ENCODE data around the gene SMIM32.

The SMIM32 gene

DNA sequence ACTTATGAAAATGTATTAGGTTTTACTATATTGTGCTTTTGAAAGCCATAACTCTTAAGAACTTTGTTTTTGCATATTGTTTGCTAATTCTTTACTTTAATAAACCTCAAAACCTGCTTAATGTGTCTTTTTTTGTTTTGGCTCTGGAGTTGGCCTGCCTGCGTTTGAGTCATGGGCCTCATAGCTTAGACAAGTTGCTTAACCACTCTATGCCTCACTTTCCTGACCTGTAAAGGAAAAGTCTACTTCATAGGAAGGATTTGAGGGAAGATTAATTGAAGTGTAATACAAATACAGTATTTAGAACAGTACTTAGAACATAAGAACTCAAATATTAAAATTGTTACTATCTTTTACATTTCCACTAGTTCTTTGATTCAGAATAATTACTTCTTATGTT, 10.3 kb downstream of the SMIM32 start:
- TF ChIP-seq, protein P1, sequence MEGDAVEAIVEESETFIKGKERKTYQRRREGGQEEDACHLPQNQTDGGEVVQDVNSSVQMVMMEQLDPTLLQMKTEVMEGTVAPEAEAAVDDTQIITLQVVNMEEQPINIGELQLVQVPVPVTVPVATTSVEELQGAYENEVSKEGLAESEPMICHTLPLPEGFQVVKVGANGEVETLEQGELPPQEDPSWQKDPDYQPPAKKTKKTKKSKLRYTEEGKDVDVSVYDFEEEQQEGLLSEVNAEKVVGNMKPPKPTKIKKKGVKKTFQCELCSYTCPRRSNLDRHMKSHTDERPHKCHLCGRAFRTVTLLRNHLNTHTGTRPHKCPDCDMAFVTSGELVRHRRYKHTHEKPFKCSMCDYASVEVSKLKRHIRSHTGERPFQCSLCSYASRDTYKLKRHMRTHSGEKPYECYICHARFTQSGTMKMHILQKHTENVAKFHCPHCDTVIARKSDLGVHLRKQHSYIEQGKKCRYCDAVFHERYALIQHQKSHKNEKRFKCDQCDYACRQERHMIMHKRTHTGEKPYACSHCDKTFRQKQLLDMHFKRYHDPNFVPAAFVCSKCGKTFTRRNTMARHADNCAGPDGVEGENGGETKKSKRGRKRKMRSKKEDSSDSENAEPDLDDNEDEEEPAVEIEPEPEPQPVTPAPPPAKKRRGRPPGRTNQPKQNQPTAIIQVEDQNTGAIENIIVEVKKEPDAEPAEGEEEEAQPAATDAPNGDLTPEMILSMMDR (IDR thresholded peaks at IDR 0.05; ENCODE audit: insufficient read depth, low read length): no peak
- no peak for TF ChIP-seq POLR2AphosphoS5 (IDR thresholded peaks at IDR 0.05; ENCODE audit: low read depth)
- TF ChIP-seq, protein P2, sequence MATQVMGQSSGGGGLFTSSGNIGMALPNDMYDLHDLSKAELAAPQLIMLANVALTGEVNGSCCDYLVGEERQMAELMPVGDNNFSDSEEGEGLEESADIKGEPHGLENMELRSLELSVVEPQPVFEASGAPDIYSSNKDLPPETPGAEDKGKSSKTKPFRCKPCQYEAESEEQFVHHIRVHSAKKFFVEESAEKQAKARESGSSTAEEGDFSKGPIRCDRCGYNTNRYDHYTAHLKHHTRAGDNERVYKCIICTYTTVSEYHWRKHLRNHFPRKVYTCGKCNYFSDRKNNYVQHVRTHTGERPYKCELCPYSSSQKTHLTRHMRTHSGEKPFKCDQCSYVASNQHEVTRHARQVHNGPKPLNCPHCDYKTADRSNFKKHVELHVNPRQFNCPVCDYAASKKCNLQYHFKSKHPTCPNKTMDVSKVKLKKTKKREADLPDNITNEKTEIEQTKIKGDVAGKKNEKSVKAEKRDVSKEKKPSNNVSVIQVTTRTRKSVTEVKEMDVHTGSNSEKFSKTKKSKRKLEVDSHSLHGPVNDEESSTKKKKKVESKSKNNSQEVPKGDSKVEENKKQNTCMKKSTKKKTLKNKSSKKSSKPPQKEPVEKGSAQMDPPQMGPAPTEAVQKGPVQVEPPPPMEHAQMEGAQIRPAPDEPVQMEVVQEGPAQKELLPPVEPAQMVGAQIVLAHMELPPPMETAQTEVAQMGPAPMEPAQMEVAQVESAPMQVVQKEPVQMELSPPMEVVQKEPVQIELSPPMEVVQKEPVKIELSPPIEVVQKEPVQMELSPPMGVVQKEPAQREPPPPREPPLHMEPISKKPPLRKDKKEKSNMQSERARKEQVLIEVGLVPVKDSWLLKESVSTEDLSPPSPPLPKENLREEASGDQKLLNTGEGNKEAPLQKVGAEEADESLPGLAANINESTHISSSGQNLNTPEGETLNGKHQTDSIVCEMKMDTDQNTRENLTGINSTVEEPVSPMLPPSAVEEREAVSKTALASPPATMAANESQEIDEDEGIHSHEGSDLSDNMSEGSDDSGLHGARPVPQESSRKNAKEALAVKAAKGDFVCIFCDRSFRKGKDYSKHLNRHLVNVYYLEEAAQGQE (IDR thresholded peaks at IDR 0.05; ENCODE audit: insufficient replicate concordance, low read depth): no peak
- no peak for TF ChIP-seq SPI1 (IDR thresholded peaks at IDR 0.05; ENCODE audit: borderline replicate concordance, low read depth)
- no peak for TF ChIP-seq GABPA (IDR thresholded peaks at IDR 0.05; ENCODE audit: low read depth)
- Histone ChIP-seq H3K4me3 (replicated peaks; ENCODE audit: insufficient read depth, low read length) (no peak overlapping the region), H3K27me3 (ENCODE audit: insufficient read depth, poor library complexity, severe bottlenecking) (no peaks in the 10 kb centered on the region), H3K27ac (replicated peaks) (no peak overlapping the region)
- DNase-seq (ENCODE audit: low read depth in 1 of 2, low spot score in 1 of 2): no peak

DNA sequence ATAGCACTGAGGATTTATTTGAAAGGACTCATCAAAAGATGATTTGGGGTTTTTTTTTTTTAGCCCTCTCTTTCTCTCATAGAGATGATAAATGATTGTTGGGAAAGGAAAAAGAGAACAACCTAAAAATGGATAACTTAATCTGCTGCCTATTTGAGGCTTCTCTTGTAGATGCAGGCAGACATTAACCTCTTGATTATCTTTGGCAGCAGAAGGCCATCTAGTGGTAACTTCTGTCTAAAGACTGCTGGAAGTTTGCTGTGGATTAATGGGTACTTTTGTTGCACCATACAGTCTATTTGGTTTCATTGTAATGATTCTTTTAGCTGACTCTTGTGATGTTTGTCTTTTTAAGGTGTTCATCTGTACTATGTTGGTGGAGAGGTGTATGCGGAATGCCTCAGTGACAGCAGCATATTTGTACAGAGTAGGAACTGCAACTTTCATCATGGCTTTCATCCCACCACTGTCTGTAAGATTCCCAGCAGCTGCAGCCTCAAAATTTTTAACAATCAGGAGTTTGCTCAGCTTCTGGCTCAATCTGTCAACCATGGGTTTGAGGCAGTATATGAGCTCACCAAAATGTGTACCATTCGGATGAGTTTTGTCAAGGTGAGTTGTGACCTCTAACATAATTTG, 18.8 kb downstream of the SMIM32 start:
- DNase-seq (ENCODE audit: low read depth in 1 of 2, low spot score in 1 of 2): no peak
- H3K27me3 ChIP-seq (ENCODE audit: insufficient read depth, poor library complexity, severe bottlenecking): no peaks in the 10 kb centered on the region
- no peak overlapping the region for H3K27ac ChIP-seq (replicated peaks)
- H3K4me3 ChIP-seq (replicated peaks; ENCODE audit: insufficient read depth, low read length): no peak overlapping the region
- TF ChIP-seq SPI1 (IDR thresholded peaks at IDR 0.05; ENCODE audit: borderline replicate concordance, low read depth) (no peak), POLR2AphosphoS5 (IDR thresholded peaks at IDR 0.05; ENCODE audit: low read depth) (no peak), GABPA (IDR thresholded peaks at IDR 0.05; ENCODE audit: low read depth) (no peak)
- TF ChIP-seq, protein P2 (IDR thresholded peaks at IDR 0.05; ENCODE audit: insufficient replicate concordance, low read depth): no peak
- TF ChIP-seq, protein P1 (IDR thresholded peaks at IDR 0.05; ENCODE audit: insufficient read depth, low read length): peak; percentile 4

DNA sequence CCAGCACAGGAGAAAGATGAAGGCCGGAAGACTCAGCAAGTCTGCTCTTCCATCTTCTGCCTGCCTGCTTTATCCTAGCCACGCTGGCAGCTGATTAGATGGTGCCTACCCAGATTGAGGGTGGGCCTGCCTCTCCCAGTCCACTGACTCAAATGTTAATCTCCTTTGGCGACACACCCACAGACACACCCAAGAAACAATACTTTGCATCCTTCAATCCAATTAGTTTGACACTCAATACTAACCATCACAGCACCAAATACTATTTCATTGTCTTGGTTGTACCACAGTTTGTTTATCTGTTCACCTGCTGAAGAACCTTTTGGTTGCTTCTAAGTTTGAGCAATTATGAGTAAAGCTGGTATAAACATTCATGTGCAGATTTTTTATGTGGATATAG, 23.7 kb downstream of the SMIM32 start:
- Histone ChIP-seq H3K4me3 (replicated peaks; ENCODE audit: insufficient read depth, low read length) (no peak overlapping the region), H3K27ac (replicated peaks) (no peak overlapping the region), H3K27me3 (ENCODE audit: insufficient read depth, poor library complexity, severe bottlenecking) (no peaks in the 10 kb centered on the region)
- TF ChIP-seq SPI1 (IDR thresholded peaks at IDR 0.05; ENCODE audit: borderline replicate concordance, low read depth): no peak
- no peak for TF ChIP-seq POLR2AphosphoS5 (IDR thresholded peaks at IDR 0.05; ENCODE audit: low read depth)
- TF ChIP-seq, protein P2 (IDR thresholded peaks at IDR 0.05; ENCODE audit: insufficient replicate concordance, low read depth): no peak
- TF ChIP-seq GABPA (IDR thresholded peaks at IDR 0.05; ENCODE audit: low read depth): no peak
- TF ChIP-seq, protein P1 (IDR thresholded peaks at IDR 0.05; ENCODE audit: insufficient read depth, low read length): no peak
- DNase-seq (ENCODE audit: low read depth in 1 of 2, low spot score in 1 of 2): no peak
